KG1 (cell line): ENCODE data around the gene ARHGDIB.

Experiments
- DNase-seq: peaks from one replicate; lab custom pipeline; 2025; lab: John Stamatoyannopoulos, UW

ARHGDIB gene

GRCh38 chr12:14930299-14930698 is 31.1 kb downstream of the ARHGDIB start:
- no peak for DNase-seq

- no peak for DNase-seq
Observed at GRCh38 chr12:14928931-14929330, 32.5 kb downstream of the ARHGDIB start.

GRCh38 chr12:14927267-14927666 is 34.1 kb downstream of the ARHGDIB start:
- no peak for DNase-seq

GRCh38 chr12:14924541-14924940 is 36.9 kb downstream of the ARHGDIB start:
- DNase-seq, result no peak

- DNase-seq, result no peak
Observed at GRCh38 chr12:14923944-14924343, 37.5 kb downstream of the ARHGDIB start.

GRCh38 chr12:14921218-14921617 is 40.2 kb downstream of the ARHGDIB start:
- DNase-seq, result no peak

GRCh38 chr12:14920475-14921126 is 40.8 kb downstream of the ARHGDIB start:
- DNase-seq, result no peak

- no peak for DNase-seq
Observed at GRCh38 chr12:14919455-14919854, 41.9 kb downstream of the ARHGDIB start.

GRCh38 chr12:14915736-14916135 is 45.7 kb downstream of the ARHGDIB start:
- no peak for DNase-seq

- DNase-seq, result no peak
Observed at GRCh38 chr12:14913381-14913781, 48.0 kb downstream of the ARHGDIB start.

GRCh38 chr12:14911131-14911530 is 50.3 kb downstream of the ARHGDIB start:
- no peak for DNase-seq

GRCh38 chr12:14910090-14910915 is 51.1 kb downstream of the ARHGDIB start:
- DNase-seq, result no peak

GRCh38 chr12:14907953-14908352 is 53.4 kb downstream of the ARHGDIB start:
- no peak for DNase-seq

- DNase-seq, result no peak
Observed at GRCh38 chr12:14906114-14906513, 55.3 kb downstream of the ARHGDIB start.

GRCh38 chr12:14905269-14906004 is 56.0 kb downstream of the ARHGDIB start:
- DNase-seq, result no peak

- DNase-seq, result no peak
Observed at GRCh38 chr12:14904854-14905253, 56.5 kb downstream of the ARHGDIB start.

- DNase-seq, result no peak
Observed at GRCh38 chr12:14903386-14904098, 57.9 kb downstream of the ARHGDIB start.

GRCh38 chr12:14902465-14902864 is 58.9 kb downstream of the ARHGDIB start:
- DNase-seq, result no peak

GRCh38 chr12:14901228-14901562 is 60.2 kb downstream of the ARHGDIB start:
- DNase-seq, result no peak

GRCh38 chr12:14900521-14901227 is 60.7 kb downstream of the ARHGDIB start:
- DNase-seq, result no peak

- DNase-seq, result no peak
Observed at GRCh38 chr12:14896521-14897169, 64.8 kb downstream of the ARHGDIB start.
